ENCODE data around the gene HYAL4.
"Not testable (repeated sequence)": the region's sequence is repeated elsewhere in the genome, so short reads cannot be mapped to it uniquely, and the experiment has no call there.

Gene HYAL4

DNA sequence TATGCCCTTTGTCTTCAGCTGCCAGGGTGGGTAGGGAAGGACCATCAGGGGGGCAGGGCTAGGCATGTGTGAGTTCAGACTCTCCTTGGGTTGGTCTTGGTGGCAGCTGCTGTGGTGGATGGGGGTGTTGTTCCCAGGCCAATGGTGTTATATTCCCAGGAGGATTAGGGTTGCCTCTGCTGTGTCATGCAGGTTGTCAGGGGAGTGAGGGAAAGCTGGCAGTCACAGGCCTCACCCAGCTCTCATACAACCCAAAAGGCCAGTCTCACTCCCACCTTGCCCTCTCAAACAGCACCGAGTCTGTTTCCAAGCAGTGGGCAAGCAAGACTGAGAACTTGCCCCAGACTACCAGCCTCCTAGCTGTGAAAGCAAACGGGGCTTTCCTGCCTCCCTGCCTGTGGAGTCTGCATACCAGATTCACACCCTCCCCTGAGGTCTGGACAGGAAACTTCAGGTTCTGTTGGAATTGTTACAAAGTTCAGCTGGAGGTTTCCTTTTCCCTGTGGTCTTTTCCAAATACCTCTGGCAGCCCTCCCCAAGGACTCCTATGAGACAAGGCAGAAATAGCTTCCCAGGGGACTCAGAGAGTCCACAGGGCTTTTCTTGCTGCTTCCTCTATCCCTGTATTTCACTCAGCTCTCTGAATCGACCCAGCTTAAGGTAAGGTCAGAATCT lies 1.4 kb downstream of the HYAL4 start:
- no peak for DNase-seq (ENCODE audit: low read depth)

DNA sequence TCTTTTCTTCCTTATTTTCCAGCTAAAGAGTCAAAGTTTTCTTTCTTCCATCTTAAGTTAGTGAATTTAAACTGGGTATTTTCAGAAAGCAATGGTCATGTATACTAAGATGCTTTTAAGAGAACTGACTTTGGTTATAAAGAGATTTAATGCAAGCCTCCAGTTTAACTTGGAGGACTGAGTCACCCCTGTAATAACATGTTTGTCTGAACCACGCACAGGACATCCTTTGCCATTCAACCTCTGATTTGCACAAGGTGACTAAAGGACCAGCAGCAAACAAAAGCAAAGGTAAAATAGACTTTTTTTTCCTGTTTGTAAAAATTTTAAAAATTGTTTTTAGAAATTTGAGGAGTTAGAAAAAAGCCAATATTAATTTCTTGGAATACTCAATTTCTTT lies 2.9 kb downstream of the HYAL4 start:
- DNase-seq (ENCODE audit: low read depth): no peak

DNA sequence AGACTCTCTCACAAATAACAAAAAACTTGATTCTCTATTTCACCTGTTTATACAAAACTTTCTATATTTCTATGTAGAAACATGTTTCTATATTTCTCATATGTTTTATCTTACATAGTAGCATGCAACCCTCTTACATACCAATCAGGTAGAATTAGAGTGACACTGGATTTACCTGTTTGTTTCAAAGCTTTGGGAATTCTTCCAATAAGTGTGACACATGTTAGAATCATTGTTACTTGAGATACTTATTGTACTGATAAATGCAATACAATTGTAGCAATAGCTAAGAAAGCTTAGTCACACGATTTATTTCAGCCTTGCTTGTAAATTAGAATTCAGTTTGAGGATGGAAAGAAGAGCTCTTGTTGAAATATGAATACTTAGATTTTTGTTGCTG lies 4.9 kb downstream of the HYAL4 start:
- no peak for DNase-seq (ENCODE audit: low read depth)

DNA sequence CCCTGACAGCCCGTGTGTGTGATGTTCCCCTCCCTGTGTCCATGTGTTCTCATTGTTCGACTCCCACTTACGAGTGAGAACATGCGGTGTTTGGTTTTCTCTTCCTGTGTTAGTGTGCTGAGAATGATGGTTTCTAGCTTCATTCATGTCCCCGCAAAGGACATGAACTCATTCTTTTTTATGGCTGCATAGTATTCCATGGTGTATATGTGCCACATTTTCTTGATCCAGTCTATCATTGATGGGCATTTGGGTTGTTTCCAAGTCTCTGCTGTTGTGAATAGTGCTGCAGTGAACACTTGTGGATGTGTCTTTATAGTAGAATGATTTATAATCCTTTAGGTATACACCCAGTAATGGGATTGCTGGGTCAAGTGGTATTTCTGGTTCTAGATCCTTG lies 6.4 kb downstream of the HYAL4 start:
- not testable (repeated sequence) for DNase-seq (ENCODE audit: low read depth)

DNA sequence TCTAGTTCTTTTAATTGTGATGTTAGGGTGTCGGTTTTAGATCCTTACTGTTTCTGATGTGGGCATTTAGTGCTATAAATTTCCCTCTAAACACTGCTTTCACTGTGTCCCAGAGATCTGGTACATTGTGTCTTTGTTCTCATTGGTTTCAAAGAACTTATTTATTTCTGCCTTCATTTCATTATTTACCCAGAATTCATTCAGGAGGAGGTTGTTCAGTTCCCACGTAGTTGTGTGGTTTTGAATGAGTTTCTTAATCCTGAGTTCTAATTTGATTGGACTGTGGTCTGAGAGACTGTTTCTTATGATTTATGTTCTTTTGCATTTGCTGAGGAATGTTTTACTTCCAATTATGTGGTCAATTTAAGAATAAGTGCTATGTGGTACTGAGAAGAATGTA lies 9.3 kb downstream of the HYAL4 start:
- not testable (repeated sequence) for DNase-seq (ENCODE audit: low read depth)

DNA sequence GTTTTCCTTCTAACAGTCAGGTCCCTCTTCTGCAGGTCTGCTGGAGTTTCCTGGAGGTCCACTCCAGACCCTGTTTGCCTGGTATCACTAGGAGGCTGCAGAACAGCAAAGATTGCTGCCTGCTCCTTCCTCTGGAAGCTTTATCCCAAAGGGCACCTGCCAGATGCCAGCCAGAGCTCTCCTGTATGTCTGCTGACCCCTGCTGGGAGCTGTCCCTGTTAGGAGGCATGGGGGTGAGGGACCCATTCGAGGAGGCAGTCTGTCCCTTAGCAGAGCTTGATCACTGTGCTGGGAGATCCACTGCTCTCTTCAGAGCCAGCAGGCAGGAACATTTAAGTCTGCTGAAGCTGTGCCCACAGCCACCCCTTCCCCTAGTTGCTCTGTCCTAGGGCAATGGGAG lies 11.5 kb downstream of the HYAL4 start:
- not testable (repeated sequence) for DNase-seq (ENCODE audit: low read depth)

DNA sequence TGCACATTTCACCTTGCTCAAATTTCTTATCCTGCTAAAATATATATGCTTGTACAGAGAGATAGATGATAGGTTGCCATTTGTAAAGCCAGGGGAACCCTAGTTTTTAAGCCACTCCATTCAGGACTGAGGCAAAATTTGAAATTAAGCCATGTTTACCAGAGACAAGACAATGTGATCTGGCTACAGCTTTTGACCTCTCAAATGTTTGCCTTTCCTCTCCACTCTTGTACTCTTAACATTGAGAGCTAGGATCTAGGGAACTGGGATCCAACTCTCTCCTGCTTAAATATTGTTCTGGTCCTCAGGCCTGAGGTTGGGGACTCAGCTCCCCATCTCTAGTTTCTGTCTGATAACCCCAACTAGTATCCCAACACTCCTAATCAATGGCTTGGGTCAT lies 15.9 kb downstream of the HYAL4 start:
- DNase-seq (ENCODE audit: low read depth): no peak

DNA sequence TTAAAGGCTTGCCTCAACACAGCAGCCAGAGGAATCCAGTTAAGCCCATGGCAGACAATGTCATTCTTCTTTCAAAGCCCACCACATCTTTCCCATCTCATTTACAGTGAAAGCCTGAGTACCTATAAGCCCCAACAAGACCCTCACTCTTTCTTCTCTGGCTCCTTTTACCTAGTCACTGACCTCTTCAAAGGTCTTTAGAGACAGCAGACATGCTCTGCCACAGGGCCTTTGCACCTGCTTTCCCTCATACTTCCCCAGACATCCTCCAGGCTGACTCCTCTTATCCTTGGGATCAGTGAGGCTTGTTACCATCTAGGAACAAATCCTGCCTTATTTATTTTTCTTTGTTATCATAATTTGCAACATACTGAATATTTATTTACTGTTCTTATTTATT lies 17.8 kb downstream of the HYAL4 start:
- DNase-seq (ENCODE audit: low read depth): no peak

DNA sequence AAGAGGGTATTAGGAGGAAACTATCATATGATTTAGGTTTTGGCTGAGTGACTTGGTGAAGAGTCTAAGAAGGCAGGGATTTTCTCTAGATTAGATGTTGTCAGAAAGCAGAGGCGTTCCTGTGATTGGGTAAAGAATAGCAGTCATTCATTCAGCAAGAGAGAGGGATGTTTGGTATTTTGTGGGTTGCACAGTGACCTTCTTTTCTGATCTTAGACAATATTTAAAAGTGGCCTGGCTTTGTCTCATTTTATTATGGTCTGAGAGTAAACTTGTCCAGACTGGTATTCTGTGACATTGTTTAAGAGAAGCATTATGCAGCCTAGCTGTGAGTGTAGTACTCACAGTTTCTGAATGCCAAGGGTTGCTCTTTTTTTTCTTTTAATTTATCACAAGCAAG lies 18.5 kb downstream of the HYAL4 start:
- no peak for DNase-seq (ENCODE audit: low read depth)

DNA sequence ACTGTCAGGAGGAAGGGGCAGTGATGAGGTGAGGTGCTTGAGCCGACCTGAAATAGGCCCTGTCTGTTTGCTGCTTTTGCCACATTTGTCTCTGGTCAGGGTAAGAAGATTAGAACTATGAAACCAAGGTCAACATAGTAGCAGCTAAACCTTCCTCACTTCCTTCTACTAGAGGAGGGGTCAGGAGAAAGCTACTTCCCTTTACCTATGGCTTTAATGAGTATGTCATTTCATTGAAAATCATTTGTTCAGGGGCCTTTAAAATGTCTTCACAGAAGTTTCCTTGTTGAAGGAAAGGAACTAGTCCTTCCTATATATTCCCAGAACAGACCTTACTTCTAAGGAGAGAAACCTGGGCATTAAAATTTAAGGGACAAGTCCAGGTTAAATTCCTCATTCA lies 19.0 kb downstream of the HYAL4 start:
- no peak for DNase-seq (ENCODE audit: low read depth)

DNA sequence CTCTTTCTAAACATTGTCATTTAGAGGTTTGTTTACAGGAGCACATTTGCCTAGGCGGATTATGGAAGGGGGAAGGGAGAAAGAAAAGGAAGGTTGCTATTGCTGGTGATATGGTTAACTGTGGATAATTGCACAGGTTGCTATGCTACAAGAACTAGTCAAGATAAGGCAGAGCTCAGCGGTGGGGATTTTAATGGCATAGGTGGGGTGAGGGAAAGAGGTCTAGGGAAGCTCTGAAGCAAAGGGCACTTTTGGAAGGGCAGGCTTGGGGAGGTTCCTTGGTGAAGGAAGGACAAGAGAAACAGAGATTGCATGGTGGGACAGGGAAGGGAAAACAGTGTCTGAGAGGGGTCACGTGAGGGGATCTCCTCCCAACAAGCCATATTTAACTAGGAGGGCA lies 19.5 kb downstream of the HYAL4 start:
- DNase-seq (ENCODE audit: low read depth): no peak

DNA sequence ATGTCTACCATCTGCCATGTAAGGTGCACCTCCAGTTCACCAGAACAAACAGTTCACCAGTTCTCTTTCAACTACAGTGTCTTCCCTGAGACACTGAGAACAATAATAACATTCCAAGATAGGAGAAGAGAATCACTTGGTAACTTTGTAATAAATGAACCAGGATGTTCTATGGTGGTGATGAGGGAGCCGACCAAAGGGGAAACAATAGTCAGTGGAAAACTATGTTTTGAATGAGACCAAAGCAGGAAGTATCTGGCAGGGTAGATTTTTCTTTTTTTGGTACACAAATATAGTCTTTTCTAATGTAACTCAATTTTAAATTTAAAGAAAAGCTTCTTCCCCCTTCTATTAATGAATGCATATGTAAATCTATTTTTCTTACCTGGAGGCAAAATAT lies 20.0 kb downstream of the HYAL4 start:
- no peak for DNase-seq (ENCODE audit: low read depth)

DNA sequence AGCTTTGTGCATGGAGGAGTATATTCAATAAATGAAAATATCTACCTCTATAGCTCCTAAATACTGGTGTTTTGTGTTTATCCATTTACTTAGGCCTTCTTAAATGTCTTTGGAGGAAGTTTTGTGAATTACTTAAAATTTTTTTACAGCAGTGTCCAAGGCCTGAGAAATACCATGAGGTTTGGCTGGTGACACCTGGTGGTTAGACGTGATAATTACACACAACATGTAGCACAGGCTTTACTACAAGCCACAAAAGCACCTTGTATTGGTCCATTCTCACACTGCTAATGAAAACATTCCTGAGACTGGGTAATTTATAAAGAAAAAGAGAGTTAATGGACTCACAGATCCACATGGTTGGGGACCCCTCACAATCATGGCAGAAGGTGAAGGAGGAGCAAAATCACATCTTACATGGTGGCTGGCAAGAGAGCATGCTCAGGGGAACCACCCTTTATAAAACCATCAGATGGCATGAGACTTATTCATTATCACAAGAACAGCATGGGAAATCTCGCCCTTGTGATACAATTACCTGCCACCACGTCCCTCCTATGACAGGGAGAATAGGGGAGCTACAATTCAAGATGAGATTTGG lies 20.6 kb downstream of the HYAL4 start:
- DNase-seq (ENCODE audit: low read depth): peak; percentile 20

DNA sequence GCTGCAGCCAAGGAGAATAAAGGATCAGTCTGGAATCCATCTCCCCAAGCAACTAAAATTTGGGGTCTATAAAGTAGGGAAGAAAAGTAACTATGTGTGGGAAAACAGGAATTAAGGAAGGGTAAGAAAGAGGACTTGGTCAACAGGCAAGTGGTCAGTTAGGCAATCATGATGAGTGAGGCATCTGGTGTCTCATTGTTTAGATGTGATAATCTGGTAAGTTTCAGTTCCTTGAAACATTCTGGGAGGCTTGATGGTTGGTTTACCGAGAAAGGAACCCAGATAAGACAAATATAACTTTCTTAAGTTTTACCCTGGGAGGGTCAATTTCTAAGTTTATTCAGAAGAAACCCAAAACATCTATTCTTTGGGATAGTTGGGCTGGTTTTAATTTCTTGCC lies 22.3 kb downstream of the HYAL4 start:
- no peak for DNase-seq (ENCODE audit: low read depth)

DNA sequence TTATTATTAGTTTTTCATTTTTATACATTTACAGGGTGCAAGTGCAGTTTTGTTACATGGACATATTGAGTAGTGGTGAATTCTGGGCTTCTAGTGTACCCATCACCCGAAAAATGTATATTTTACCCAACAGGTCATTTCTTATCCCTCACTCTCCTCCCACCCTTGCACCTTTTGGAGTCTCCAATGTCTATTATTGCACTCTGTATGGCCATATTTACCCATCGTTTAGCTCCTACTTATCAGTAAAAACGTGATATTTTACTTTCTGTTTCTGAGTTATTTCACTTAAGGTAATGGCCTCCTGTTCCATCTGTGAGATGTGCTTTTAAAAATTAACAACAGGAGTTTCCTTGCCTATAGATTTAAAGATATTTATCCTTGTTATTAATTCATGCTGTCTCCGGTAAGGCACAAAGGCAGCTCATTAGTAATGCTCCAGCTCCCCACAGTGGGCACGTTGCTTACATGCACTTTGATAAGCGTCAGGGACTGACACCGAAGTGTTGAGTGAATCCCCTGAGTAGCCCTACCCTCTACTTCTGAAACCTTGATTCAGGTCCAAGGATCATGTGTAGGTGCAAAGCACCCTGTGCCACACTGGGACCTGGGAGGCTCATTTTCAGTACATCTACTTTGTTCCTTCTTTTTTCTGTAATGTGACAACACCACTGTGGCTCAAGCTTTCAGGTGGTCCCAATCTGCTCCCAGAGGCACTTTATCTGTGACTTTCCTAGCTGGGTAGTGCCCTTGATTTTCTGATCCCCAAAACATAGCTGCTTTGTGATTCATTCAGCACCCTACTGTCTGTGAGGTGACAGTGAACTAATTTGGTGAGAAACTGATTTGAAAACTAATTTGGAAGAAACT lies 27.3 kb downstream of the HYAL4 start:
- peak; percentile 10 for DNase-seq (ENCODE audit: low read depth)

DNA sequence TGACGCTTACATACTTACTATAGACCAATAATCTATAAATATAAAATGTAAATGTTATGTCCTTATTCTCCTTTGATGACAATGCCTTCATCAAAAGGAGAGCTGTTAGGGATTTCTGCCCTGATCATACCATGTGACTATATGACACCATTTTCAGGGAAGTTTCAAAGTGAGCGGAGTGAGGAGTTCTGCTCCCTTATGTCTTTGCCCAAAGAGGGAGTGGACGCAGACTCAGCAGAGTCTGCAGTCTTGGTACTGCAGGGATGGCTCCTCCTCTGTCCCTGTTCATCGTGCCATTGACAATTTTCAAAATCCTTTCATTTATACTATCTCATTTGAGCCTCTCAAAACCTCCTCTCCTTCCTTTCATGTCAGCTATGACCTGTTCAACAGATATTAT lies 27.9 kb downstream of the HYAL4 start:
- DNase-seq (ENCODE audit: low read depth): no peak

DNA sequence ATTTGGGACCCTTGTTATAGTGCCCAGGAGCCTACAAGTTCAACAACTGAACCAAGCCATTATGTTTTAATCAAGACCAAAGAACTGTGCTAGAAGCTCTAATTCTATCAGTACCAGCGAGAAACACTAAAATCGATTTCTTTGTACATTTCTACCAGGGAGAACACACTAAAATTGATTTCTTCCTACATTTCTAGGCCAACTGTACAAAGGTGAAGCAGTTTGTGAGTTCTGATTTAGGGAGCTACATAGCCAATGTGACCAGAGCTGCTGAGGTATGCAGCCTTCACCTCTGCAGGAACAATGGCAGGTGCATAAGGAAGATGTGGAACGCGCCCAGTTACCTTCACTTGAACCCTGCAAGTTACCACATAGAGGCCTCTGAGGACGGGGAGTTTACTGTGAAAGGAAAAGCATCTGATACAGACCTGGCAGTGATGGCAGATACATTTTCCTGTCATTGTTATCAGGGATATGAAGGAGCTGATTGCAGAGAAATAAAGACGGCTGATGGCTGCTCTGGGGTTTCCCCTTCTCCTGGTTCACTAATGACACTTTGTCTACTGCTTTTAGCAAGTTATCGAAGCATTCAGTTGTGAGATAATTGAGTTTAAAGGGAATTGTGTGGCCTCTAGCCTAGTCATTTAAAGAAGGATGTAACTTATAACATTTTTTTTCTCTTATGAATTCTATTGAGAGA lies 31.7 kb downstream of the HYAL4 start:
- no peak for DNase-seq (ENCODE audit: low read depth)

DNA sequence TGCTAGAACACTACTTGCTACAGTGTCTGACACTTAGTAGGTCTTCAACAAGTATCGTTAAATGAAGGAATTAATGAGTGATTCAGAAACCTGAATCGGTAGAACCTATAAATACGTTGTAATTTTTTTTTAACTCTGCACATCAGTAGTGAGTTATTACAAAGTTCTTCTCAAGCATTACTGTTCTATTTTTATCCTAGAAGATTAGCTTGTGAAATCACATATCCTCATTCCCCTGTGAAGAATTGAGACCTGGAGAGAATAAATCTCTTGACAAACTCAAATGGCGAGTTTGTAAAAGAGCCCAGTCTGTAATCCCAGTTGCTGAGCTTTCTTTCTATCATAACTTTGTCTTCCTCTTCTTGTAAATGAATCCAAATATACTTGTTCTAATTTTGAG lies 34.7 kb downstream of the HYAL4 start:
- no peak for DNase-seq (ENCODE audit: low read depth)

DNA sequence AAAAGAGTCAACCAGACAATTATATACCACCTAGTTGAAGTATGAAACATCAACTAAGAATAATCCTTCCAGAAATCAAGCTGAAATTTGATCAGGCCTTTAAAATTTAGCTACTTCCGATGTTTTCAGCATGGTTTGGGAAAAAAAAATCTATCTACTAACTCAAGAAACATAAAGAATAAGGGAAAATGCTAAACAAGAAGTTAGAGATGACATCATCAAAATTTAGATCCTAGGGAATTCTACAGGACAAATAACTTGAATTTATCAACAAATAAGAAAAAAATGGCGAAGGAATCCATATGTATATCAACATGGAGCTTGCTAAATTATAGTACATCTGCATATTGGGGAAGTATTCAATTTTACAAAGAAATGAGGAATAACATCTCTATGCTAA lies 36.3 kb downstream of the HYAL4 start:
- DNase-seq (ENCODE audit: low read depth): no peak

DNA sequence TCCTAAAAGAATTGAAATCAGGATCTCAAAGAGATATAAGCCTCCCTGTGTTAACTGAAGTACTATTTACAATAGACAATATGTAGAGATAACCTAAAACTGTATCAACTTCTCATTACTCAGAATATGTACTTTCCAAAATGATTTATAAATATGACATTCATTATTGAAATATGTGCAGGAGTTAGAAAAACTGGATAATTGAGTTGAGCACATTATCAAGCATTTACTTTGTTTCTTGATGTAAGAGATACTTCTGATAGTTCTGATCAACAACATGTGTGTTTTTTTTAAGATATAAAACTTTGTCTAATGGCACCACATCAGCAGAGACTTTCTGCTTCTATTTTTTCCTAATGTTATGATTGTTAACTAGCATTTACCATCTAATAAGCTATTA lies 38.2 kb downstream of the HYAL4 start:
- DNase-seq (ENCODE audit: low read depth): no peak

DNA sequence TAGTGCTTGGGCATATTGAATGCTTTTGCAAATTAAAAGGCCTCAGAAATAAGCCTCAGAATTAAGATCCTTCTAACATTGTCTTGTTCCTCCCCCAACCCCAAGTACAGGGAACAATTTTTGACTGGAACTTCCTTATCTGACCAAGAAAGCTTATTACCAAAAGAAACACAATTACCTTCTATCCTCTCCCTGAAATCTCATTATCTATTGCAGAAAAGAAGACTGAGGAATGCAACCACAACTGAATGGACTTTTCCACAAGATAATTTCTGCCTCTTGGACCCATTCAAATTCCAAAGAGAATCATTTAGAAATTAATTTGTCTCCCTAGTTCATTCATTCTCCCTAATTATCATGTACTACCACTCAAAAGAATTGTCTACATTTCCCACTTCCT lies 43.2 kb downstream of the HYAL4 start:
- no peak for DNase-seq (ENCODE audit: low read depth)

DNA sequence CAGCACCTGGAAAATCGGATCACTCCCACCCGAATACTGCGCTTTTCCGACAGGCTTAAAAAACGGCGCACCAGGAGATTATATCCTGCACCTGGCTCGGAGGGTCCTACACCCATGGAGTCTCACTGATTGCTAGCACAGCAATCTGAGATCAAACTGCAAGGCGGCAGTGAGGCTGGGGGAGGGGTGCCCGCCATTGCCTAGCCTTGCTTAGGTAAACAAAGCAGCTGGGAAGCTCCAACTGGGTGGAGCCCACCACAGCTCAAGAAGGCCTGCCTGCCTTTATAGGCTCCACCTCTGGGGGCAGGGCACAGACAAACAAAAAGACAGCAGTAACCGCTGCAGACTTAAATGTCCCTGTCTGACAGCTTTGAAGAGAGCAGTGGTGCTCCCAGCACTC lies 49.8 kb downstream of the HYAL4 start:
- not testable (repeated sequence) for DNase-seq (ENCODE audit: low read depth)

DNA sequence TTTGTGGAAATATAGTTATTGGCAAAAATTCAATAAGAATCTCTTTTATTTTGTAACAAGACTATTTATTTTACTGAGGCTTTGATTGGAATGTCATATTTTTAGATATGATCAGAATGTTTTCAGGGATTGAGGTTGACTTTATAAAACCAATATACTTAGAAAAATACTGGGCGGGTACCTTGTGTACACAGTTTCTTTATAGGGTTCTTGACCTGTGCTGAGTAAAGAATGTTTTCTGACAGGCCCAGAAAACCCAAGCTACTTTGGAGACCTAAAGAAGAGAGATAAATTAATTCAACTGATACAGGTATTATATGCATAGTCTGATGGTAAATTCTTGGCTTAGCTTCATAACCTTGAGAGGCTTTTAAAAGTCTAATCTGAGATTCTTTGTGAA lies 56.1 kb downstream of the HYAL4 start:
- DNase-seq (ENCODE audit: low read depth): no peak

All from HS-5 (cell line).